ENCODE measurements around the gene PHF13.

DNA sequence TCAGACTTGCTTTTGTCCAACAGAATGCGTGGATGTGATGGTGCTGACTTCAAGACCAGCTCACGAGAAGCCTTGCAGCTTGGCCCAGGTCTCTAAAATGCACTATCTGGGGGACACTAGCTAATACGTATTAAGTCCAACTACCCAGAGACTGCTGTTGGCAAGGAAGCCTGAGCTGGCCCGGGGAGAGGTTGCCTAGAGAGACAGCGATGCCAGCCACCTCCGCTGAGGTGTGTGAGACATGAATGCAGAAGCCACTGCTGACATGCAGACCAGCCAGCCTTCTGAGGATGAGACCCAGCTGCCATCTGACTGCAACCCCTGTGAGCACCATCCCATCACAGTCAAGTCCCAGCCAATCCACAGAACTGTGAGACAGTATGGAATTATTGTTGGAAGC is 43.6 kb downstream of the PHF13 start:
- no peak for TF ChIP-seq EZH2phosphoT487 (IDR thresholded peaks at IDR 0.05; ENCODE audit: insufficient read depth, low read depth)
- TF ChIP-seq EZH2 (IDR thresholded peaks at IDR 0.05; ENCODE audit: insufficient read depth, poor library complexity, severe bottlenecking), result no peak
